Lower leg skin (tissue), 4 donors: ENCODE measurements around the gene VPS8. TPM values are rescaled to one million over a fixed set of nuclear protein-coding genes. Genes with fewer than 3 reads are reported as not detected.

Experiments
- DNase-seq, 2 donors: peaks; one replicate each; pipeline ENCODE4 v3.0.0-alpha.2; 2019; ENCODE audit warnings: low spot score in 2 of 2
- H3K4me3 ChIP-seq: fragments of 200-600 bp; sonication (generic); 2 replicates; pipeline ENCODE4 v1.5.1; 2017; ENCODE audit warnings: mild to moderate bottlenecking, low read depth; ENCODE audit not compliant: poor library complexity, severe bottlenecking
- POLR2A ChIP-seq, 2 donors: fragments of 450-650 bp; IDR thresholded peaks; one replicate each; pipeline ENCODE4 v1.6.1; 2016 to 2017; ENCODE audit warnings: antibody characterized with exemption in 2 of 2, mild to moderate bottlenecking in 1 of 2, moderate library complexity in 1 of 2
- WGBS, 2 donors: methylation state at CpG; one replicate each; pipeline ENCODE4 v1.1.5; 2018; 5-methylcytosine and 5-hydroxymethylcytosine counted together
- intact Hi-C: fragments of 100-400 bp; cut with DNase I; formaldehyde crosslinking; loops from one replicate; pipeline ENCODE4 v1.15.0; 2023; ENCODE audit warnings: low total_unique reads
- total RNA-seq, 4 donors: library from RNA; depleted of rRNA; stranded (reverse); fragments of >200 nt; gene quantifications; one replicate each; pipeline ENCODE4 v1.1.0, GENCODE V29; 2016
- TF ChIP-seq, protein P1 (sequence below), 3 donors: fragments of 450-650 bp; IDR thresholded peaks; one replicate each; pipeline ENCODE4 v1.5.1; 2016; ENCODE audit warnings: antibody characterized with exemption in 3 of 3, mild to moderate bottlenecking in 3 of 3, moderate library complexity in 2 of 3

VPS8 gene
- total RNA-seq, 4 donors from 2014 or later, result 31.4 to 67.7 (median 55.1) TPM

DNA sequence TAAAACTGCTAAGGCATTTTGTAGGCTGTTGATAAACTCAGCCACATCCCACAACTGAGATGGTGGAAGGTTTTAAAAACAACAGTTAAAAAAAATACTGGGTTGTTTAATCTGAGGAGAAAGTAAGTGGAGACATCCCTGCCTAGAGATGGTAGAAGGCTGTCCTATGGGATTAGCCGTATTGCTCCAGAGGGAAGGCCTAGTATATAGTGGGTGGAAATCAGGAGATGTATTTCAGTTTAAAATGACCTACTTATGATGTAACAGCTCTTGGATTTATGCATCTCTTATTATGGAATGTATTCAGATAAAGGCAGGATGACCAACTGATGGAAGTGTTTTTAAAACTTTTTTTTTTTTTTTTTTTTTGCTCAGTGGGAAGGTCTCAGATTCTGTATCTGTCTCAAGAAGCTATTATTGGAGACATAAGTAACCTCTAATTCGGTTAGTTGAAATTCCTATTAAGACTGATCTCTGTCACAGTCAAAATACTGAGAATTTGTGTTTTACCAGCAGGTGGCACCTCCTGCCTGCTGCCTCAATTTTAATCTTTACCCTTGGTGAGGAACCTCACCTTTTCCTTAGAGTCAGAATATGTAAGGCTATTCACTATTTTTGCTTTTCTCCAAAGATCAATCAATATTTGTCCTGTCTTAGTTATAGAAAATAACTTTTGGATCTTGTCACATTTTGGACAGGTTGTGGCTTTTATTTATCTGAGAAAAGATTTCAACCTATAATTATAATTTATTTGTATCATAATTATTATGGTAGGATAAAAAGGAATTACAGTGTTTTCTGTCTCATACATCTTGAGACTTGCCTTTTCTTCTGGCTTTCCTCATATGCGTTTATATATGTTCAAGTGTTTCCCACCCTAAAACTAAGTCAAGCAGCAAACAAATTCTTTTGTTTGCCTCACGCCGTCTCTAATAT, 63.0 kb downstream of the VPS8 start:
- H3K4me3 ChIP-seq, result no peak overlapping the region
- WGBS, 2 donors, result 67 to 76% methylated on average over 5 of the region's 5 CpGs
- TF ChIP-seq, protein P1, sequence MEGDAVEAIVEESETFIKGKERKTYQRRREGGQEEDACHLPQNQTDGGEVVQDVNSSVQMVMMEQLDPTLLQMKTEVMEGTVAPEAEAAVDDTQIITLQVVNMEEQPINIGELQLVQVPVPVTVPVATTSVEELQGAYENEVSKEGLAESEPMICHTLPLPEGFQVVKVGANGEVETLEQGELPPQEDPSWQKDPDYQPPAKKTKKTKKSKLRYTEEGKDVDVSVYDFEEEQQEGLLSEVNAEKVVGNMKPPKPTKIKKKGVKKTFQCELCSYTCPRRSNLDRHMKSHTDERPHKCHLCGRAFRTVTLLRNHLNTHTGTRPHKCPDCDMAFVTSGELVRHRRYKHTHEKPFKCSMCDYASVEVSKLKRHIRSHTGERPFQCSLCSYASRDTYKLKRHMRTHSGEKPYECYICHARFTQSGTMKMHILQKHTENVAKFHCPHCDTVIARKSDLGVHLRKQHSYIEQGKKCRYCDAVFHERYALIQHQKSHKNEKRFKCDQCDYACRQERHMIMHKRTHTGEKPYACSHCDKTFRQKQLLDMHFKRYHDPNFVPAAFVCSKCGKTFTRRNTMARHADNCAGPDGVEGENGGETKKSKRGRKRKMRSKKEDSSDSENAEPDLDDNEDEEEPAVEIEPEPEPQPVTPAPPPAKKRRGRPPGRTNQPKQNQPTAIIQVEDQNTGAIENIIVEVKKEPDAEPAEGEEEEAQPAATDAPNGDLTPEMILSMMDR (IDR thresholded peaks at IDR 0.05), result no peak
- TF ChIP-seq POLR2A (IDR thresholded peaks at IDR 0.05), result no peak
- DNase-seq, result no peak
- intact Hi-C loops, result no loop called here

DNA sequence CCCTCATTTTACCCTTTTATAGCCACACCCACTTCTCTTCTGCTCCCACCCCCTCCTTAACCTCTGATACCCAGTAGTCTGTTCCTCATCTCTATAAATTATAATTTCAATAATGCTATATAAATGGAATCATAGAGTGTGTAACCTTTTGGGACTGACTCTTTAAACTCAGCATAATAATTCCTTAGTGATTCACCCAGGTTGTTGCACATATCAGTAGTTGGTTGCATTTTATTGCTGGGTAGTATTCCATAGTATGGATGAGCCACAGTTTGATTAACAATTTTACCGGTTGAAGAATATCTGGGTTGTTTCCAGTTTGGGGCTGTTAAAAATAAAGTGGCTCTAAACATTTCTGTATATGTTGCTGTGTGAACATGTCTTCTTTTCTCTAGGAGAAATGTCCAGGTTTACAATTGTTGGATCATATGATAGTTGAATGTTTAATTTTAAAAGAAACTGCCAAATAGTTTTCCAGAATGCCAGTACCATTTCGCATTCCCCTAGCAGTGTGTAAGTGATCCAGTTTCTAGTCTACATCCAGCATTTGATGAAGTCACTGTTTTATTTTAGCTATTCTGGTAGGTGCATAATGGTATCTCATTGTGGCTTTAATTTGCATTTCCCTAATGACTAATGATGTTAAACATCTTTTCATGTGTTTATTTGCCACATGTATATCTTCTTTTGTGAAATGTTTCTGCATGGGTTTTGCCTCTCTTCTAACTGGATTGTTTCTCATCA, 68.5 kb downstream of the VPS8 start:
- TF ChIP-seq, protein P1 (IDR thresholded peaks at IDR 0.05), result no peak
- no peak for TF ChIP-seq POLR2A (IDR thresholded peaks at IDR 0.05)
- intact Hi-C loops, result loop anchor here (10.0 kb wide), 1 partner anchor 294 kb away; no protein-coding TSS in a partner anchor
- WGBS, 2 donors, result 90% methylated on average over 2 of the region's 2 CpGs
- H3K4me3 ChIP-seq, result no peak overlapping the region
- DNase-seq, result no peak

DNA sequence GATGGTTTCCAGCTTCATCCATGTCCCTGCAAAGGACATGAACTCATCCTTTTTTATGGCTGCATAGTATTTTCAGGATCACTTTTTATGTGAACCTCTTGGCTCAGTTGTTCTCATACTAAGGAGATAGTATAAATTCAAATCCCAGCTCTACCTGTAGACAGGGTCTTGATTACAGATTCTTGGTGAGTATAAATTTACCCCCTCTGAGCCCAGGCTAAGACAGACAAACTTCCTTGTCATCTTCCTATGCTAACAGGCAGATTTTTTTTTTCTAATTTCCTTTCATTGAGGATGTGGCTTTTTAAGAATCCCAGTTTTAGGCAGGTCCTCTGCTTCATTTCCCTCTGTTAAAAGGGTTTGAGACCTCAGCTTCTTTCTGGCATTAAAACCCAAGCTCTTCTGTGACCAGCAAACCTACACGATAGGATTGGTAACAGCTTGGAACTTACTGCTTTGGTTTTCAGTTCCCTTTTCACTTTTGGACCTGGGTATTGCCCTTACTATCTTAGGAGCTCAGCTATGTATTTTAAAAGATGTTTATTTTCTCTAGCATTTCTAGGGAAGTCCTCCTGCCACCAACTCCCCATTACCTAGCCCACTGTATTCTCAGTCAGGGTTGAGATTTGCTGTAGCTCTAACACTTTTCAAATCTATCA, 72.5 kb downstream of the VPS8 start:
- intact Hi-C loops, result loop anchor here (10.0 kb wide), 1 partner anchor 290 kb away; no protein-coding TSS in a partner anchor
- no peak overlapping the region for H3K4me3 ChIP-seq
- DNase-seq, result no peak
- WGBS, 2 donors, result 67 to 86% methylated on average over 1 of the region's 1 CpG
- TF ChIP-seq, protein P1 (IDR thresholded peaks at IDR 0.05), result no peak
- no peak for TF ChIP-seq POLR2A (IDR thresholded peaks at IDR 0.05)

DNA sequence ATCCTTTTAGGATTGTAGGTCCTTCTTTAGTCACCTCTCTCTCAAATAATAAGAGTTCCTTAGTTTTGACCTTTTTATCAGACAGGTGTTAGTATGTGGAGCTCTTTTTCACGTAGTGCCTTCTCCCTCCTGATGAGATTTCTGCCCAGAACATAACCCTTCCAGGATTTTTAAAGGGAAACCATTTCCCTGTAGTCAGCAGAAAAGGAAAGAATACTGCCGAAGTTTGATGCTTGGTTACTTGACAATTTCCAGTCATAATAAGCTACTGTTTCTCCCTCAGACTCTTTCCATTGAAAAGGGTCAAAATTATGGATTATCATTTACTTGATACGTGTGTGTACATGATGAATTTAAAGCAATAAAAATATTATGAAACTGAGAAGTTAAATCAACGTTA, 73.1 kb downstream of the VPS8 start:
- intact Hi-C loops, result loop anchor here (10.0 kb wide), 1 partner anchor 290 kb away; no protein-coding TSS in a partner anchor
- 81 to 83% methylated on average over 4 of the region's 4 CpGs for WGBS, 2 donors
- H3K4me3 ChIP-seq, result no peak overlapping the region
- TF ChIP-seq POLR2A (IDR thresholded peaks at IDR 0.05), result no peak
- TF ChIP-seq, protein P1 (IDR thresholded peaks at IDR 0.05), result no peak
- no peak for DNase-seq

DNA sequence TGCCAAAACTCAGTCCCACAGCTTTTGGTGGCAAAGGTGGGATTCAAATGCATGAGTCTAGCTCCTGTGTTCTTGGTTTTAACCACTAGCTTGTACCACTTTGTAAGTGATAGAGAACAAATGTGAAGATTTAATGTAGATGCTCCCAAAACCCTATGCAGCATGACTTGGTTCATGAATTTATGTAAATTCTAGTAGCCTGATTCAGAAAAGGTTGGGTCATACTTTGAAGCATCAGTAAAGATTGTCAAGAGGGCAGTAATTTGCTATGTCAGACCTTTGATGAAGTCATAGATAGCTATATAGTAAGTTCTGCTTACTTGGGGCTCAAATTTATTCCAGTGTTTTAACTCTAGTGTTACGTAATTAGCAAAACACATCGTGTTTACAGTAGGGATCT, 75.6 kb downstream of the VPS8 start:
- TF ChIP-seq, protein P1 (IDR thresholded peaks at IDR 0.05), result no peak
- TF ChIP-seq POLR2A (IDR thresholded peaks at IDR 0.05), result no peak
- no peak for DNase-seq
- WGBS, 2 donors, result 89 to 96% methylated on average over 2 of the region's 2 CpGs
- intact Hi-C loops, result loop anchor here (10.0 kb wide), 1 partner anchor 287 kb away; no protein-coding TSS in a partner anchor
- H3K4me3 ChIP-seq, result no peak overlapping the region
